Measurements from ENCODE around the gene NEIL3. TPM values are rescaled to one million over a fixed set of nuclear protein-coding genes. Genes with fewer than 3 reads are reported as not detected.

Gene NEIL3
- total RNA-seq, 1 experiment from 2014 or later = 17.5 TPM

DNA sequence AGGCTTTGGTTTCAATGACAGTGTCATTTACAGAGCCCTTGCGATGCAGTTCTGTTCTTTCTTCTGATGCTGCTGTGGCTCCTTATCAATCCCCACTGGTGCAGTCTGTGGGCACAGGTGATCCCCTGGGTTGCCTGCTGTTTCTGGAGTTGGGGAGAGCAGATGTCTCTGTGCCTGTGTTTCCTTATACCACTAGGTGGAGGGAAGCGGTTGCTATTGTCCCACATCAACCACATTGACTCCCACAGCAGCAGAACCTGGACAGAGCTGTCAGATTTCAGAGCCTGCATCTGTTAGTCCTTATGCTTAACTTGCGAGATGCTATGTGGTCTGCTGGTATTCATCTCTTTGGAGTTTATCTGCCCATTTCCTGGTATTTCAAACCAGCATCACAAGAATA is 57.7 kb downstream of the NEIL3 start:
- no peak for DNase-seq (ENCODE audit: low spot score)

DNA sequence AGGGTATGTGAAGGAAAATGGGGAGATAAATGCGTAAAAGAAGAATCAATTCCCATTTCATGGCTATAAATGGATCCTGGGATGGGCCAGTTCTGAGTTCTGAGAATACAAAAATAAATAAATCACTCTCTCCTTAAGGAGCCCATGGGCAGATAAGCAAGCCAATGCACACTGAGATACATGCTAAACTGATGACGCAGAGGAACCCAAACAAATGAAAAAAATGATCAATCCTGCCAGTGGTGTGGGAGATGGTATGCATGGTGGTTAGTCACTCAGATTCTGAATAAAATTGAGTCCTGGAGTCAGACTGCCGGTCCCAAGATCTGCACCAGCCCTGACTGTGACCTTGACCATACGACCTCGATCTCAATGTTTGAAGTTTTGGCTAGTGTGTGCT is 59.7 kb downstream of the NEIL3 start:
- DNase-seq (ENCODE audit: low spot score) = no peak

DNA sequence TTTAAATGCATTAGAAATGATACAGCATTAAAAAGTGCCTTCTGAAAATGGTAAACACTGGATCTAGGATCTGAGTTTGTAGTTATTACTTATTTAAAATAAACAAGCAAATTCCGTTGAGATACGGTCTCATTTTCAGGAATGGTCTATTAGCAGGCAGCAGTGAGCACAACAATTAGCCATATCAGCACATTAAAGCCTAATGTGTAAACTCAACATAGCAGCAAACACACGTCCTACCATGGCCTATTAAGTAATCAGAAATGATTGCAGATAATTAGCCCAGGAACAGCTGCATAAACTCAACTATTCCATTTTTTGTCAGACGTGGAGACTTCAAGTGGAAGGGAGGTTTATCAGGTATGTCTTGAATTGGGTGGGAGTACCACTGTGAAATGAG is 61.8 kb downstream of the NEIL3 start:
- DNase-seq (ENCODE audit: low spot score) = no peak

DNA sequence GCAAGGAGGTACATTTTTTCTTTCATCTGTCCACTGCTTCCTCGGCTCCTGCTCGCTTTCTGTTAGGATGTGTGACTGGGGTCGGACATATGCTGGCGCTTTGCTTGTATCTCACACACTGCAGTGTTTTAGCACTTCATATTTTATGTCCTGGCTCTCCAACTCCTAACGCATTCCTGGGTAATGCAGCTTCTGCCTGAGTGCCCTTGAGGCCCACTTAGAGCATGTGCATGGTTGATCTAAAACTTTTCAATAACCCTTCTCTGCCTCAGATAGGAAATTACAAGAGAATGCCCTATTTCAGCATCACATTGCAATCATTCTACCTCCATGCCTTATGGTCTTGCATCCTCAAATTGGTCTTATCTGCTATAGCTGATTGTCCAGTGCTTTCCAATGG is 65.3 kb downstream of the NEIL3 start:
- DNase-seq (ENCODE audit: low spot score) = no peak

DNA sequence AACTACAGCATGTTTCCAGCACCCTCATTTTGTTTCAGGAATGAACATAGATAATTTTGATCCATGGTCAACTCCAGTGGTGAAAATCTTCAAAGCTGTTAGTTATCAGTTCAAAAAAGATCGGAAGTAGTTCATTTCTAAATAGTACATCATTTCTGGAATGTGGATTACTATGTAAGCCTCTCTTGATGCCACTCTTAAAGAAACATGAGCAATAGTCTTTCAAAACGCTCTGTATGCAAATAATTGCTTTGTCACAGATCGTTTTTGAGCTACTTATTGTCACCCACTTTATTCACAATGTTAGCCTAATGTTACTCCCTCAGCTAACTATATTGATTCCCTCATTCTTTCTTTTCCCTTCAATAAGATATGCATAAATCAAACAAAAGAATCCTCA is 65.7 kb downstream of the NEIL3 start:
- DNase-seq (ENCODE audit: low spot score) = no peak

DNA sequence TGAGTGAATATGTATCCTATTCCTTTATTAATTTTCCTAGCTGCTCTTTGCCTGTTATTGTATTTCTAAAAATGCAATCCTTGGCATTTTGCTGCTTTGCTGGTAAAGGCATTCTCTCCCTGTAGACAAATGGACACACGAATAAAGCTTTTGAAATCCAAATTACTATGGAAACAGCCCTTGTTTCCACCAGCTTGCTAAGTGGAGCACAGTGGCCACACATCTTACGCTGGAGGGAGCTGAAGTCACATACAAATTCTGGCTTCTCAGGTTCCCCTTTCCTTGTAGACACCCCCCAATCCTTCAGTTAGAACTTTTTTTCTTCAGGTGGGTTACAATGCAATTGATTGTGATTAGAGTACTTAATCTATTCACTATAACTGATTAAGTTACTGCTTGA is 66.3 kb downstream of the NEIL3 start:
- no peak for DNase-seq (ENCODE audit: low spot score)

DNA sequence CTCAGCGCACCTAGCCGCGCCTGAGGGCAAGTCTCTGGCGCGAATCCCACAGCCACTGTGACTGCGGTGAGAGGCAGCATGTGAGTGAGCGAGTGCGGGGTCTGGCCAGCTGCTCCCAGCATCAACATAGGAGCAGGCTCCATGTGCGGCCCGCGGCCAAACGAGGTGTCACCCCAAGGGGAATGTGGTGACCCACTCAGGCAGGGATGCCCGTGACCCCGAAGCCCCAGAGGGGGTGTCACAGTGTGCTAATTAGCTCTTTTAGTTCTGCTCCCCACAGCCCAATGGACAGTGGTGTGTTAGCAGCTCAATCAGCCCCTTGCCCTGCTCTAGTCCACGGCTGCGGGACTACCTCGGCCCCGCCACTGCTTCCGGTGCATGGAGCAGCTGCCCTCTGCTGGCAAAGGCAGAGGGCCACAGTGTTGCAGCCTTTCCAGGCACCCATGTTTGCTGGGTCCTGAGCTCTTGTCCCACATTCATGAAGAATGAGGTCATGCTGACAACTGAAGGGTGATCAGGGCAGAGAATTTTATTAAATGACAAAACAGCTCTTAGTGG is 71.1 kb downstream of the NEIL3 start:
- DNase-seq (ENCODE audit: low spot score) = no peak

DNA sequence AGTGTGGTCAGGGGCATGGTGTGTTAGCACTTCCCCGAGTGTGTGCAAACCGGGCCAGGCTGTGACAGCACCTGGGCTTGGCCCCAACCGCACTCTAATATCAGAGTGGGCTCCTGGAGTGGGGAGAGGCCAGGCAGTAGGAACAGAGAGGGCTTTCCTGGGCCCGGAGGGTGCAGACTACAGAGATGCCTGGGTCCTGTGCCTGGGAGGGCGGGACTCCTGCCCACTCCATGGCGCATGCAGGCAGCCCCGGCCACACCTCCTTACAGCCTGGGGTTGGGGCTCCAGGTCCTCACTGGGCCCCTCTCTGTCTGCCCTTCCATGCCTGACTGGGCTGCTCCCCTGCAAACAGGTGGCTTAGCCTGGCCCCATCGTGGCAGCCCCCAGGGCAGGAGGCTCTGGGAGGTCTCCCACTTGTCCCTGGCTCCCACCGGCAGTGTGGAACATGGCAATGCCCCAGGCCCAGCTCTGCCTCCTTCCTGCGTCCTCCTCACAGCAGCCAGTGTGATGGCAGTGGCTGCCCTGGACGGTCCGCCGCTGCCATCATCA is 72.2 kb downstream of the NEIL3 start:
- DNase-seq (ENCODE audit: low spot score) = no peak

DNA sequence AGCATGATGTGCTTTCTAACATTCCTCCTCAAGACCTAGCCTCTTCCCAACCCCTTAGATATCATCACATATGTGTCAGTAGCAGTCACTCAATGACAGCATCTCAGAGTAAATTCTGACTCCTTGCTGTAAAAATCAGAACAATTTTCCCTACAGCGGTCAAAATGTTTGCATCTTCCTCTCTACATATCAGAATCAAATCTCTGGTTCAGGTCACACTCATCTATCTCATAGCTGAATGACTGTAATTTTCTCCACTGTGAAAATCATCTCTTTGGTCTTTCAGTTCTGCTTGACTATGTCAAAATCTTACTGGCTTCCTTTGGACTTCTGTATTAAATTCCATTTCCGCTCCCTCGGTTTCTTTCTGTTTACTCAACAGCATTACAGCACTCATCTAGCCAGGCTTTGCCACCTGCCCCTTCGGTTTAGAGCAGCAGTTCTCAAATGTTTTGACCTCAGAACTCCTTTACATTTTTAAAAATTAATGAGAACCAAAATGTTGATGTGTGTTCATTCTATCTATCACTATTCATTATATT is 75.3 kb downstream of the NEIL3 start:
- no peak for DNase-seq (ENCODE audit: low spot score)

DNA sequence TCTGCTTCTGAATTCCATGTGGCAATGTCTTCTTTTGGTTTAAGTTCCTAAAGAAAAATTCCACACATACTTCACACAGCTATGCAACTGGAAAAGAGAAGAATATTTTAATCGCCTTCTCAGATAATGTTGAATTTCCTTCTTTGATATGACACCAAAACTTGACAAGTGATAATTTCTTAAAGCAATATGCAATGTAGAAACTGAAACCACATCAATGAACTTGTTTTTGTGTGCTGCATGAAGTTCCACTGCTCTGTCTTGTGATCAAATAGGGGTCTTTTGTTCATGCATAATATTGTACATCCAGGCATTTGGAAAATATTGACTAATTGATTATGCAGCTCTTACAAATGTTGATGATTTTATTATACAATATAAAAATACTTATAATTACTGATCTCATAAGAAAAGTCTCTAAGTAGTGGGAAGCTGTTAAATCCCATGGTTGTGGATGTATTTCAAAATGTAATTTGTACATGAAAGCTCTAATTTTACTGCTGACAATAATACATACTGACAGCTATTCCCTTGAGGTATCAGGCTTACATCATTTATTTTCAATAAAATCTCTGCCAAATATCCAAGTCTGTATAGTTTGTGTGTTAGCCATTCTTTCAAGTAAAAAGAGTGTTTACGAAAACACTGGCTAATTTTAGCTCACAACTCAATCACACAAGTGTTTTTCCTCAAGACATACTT is 76.1 kb downstream of the NEIL3 start:
- no peak for DNase-seq (ENCODE audit: low spot score)

DNA sequence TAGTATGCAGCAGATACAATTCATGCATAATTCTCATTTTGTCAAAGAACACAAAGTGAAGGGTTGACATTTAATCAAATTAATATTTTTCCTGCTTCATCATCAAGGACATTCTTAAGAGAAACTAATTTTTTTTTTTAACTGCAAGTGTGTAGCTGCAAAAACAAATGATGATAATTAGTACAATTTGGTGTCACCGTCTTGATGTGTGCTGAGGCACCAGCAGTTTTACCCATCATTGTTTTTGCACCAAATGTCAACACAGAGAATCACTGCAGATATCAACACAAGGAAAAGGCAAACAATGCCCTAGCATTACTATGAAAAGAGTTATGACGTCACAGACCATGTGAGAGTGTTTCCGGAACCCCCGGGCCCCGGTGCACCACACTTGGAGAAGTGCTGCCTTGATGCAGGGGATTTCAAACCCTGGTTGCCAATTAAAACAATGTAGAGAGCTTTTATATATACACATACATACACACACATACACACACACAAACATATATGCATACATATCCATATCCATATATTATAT is 76.7 kb downstream of the NEIL3 start:
- no peak for DNase-seq (ENCODE audit: low spot score)

DNA sequence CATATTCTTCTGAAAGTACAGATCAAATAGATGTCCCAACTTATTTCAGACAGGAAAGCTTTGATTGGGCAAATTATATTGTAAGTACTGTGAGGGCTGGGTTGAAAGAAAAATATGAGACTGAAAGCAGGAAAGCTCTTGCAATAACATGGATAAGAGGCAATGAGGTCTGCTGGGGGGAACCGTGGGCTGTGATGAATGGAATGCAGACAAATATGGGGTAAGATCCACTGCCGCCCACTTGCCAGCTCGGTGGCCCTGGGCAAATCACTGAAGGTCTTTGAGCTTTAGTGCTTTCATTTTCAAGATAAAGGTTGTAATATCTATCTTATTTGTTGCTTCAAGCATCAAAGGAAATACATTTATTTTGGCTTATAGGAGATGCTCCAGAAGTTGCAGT is 81.6 kb downstream of the NEIL3 start:
- no peak for DNase-seq (ENCODE audit: low spot score)

DNA sequence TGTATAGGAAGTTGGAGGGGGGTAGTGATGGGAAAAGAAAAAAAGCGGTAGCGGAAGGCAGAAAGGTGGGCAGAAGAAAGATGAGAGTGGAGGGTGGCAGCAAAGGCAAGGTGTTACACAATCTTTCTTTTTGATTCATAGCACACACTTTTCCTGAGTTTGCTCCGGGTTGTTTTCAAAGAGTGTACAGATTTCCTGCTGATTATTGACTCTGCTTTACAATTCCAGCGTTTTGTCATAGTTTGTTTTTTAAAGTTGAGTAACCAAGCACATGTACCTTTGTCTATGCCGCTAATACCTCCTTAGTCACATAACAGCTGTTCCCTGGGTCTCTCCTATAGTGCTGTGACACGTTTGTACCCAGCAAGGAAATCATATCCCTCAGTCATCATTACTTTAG is 82.3 kb downstream of the NEIL3 start:
- no peak for DNase-seq (ENCODE audit: low spot score)

DNA sequence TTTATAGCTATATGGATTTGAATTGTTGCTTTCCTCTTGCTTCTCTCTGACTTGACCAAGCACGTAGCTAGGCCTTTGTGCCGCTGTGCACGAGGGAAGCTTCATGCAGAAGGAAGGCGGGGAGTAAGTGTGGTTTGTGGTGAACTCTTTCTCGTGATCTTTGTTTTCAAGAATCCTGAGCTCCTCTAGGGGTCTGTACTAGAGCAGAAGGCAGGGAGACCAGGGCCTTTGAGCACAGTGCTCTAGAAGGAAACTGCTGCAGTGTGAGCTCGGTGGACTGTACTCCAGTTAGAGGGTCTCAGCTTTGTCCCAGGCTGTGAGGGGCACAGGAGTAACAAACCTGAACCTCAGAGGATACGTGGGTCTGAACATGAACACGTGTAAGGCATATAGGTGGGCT is 83.6 kb downstream of the NEIL3 start:
- no peak for DNase-seq (ENCODE audit: low spot score)

DNA sequence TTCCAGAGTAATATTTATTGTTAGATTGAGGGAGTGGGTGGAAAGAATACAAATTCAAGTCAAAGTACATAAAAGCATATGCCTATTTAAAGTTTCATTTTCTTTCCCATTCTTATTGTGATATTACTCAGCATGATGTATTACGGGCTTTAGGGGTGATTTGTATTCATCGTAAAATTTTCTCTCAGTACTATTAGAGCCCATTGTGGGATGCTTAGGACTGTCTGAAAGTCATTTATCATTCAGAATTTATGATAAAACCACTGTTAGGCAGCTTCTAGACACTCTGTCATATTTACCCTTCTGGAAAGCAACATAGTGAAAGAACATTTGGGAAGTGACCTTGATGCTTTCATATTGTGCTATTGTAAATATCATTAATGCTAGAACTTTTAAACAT is 86.7 kb downstream of the NEIL3 start:
- no peak for DNase-seq (ENCODE audit: low spot score)

DNA sequence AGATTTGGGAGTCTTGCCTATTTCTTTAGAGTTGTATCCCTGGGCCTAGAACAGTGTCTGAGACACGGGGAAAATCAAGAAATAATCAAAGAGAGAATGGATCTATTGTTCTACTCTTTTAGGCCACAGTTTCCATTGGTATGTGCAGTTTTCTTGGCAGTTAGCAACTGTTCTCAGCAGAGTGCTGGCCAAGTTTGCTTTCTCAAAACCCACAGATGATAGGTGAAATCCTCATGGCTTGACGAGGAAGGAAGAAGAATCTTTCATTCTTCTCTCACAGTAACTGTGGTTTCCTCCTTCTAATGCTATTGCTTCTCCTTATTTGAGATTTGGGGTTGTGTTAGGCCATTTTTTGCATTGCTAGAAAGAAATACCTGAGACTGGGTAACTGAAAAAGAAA is 90.4 kb downstream of the NEIL3 start:
- no peak for DNase-seq (ENCODE audit: low spot score)

DNA sequence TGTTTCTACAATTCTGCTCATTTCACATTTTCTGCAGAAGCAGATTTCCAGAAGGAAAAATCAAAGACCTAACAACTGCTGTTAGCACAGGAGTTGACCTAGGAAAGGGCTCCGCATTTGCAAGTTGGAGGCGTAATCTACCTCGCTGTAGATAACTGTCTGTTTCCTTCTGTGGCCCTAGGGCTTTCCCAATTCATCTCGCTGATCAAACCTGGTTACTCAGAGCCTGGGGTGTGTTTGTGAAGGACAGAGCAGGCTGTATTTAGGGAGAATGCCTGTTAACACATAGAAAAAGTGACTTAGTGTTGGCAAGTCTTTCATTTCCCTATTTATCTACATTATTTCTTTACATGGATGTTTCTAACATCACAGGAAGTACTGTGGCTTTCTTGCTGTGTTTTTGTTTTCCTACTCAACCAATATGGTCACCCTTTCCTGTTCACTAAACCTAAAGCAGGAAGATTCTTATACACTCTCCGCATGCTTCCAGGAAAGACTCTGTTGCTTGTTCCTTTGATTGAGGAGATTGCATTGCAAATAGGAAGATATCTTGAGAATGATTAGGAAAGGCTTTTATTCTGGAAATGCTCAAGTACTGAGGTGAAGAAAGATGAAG is 92.1 kb downstream of the NEIL3 start:
- DNase-seq (ENCODE audit: low spot score) = no peak

DNA sequence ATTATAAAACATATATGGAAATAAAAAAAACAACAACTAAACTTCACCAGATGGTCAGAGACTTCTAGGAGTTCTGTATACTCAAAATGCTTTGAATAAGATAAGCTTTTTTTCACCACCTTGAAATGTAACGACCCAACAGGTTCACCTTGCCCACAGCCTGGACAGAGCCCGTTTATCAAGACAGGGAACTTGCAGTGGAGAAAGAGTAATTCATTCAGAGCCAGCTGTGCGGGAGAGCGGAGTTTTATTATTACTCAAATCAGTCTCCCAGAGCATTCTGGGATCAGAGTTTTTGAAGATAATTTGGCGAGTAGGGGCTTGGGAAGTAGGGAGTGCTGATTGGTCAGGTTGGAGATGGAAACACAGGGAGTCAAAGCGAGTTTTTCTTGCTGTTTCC is 94.1 kb downstream of the NEIL3 start:
- DNase-seq (ENCODE audit: low spot score) = no peak

DNA sequence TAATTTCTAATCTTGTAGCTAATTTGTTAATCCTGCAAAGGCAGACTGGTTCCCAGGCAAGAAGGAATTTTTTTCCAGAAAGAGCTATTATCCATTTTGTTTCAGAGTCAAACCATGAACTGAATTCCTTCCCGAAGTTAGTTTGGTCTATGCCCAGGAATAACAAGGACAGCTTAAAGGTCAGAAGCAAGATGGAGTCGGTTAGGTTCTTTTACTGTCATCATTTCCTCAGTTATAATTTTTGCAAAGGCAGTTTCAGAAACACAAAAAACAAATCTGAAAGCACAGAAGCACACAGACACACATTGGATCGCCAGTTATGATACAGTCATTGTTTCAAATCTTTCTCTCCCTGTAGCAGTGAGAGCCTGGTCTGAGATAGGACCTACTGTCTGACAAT is 94.7 kb downstream of the NEIL3 start:
- no peak for DNase-seq (ENCODE audit: low spot score)

DNA sequence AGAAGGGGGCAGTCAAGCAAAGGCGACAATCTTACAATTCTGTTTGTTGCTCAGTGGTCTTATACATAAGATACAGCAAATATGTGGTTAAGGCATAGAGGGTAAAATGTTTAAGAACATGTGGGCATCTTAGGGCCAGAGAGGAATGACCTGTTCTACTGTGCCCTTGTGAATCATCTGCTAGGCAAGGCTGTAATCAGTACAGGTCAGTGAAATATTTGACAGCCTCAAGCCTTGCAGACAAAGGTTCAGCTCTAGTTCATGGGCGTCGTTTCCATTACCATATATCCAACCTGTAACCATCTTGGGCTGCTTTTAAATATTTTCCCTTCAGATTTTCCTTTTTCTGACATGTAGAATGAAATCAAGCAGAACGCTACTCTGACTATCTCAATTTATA is 95.3 kb downstream of the NEIL3 start:
- no peak for DNase-seq (ENCODE audit: low spot score)

DNA sequence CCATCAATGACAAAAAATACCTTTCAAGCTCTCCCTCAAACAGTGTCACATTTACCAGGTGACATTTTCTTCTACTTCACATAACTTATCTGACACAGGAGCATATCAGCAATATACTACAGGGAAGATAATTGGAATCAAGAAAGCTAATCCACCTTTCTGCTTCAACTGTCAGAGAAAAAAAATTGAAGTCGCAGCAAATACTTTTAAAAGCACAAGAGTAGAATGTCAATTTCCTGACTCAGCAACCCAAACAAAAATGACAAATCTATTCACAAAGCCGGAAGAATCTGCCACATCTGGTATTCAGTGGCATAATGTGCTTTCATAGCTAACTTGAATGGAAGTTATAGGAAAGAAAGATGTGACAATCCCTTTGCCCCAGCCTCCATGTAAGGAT is 95.8 kb downstream of the NEIL3 start:
- DNase-seq (ENCODE audit: low spot score) = no peak

DNA sequence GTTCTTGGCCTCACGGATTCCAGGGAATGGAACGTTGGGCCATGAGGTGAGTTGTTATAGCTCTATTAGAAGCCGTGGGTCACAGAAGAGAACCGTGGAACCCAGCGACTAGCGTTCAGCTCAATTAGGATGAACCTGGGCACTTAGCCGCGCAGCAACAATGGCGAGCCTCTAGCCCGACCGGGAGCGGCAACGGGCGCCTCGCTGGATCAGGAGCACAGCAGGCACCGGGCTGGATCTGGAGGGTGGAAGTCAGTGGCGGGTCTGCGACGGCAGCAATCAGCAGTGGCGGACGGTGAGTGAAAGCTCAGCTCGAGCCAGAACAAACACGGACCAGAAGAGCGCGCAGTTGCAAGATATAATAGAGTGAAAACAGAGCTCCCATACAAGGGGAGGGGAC is 98.3 kb downstream of the NEIL3 start:
- DNase-seq (ENCODE audit: low spot score) = no peak

DNA sequence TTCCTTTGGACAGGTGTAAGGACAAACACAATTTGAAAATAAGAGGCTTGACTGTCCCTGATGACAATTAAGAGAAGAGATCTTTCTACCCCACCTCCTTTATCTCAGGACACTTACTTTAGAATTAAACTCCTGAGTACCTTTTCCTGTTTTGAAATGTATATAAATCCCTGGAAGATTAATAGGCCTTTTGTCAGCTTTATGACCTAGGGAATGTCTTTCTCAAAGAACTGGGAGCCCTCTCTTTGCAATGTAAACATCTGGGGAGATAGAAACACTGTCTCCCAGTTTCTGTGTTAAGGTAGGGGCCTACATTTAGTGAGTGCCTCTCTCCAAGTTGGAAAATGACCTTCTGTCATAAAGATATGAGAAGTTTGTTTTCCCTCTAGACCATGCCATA is 100.9 kb downstream of the NEIL3 start:
- no peak for DNase-seq (ENCODE audit: low spot score)
